HPDE6-E6E7 (cell line): ENCODE measurements around the gene ZCCHC24.

Experiments used
- DNase-seq: peaks from one replicate; pipeline ENCODE4 v3.0.0; 2011; ENCODE audit warnings: missing footprints; ENCODE audit errors: extremely low spot score

ZCCHC24 gene

DNA sequence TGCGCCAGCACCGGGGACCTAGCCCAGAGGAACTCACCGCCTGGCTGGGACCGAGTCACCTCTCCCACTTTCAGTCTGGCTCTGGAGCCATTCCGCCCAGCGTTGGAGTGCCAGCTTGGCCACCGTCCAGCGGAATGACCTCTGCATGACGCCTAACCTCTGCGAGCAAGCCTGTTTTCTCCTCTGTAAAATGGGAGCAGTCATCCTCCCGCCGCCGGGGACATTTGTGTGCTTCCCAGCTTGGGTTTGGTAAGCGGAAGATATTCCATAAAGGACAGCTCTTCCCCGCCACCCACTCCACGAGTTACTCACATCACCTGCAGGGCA, 1.3 kb upstream of the ZCCHC24 start:
- DNase-seq, result no peak

DNA sequence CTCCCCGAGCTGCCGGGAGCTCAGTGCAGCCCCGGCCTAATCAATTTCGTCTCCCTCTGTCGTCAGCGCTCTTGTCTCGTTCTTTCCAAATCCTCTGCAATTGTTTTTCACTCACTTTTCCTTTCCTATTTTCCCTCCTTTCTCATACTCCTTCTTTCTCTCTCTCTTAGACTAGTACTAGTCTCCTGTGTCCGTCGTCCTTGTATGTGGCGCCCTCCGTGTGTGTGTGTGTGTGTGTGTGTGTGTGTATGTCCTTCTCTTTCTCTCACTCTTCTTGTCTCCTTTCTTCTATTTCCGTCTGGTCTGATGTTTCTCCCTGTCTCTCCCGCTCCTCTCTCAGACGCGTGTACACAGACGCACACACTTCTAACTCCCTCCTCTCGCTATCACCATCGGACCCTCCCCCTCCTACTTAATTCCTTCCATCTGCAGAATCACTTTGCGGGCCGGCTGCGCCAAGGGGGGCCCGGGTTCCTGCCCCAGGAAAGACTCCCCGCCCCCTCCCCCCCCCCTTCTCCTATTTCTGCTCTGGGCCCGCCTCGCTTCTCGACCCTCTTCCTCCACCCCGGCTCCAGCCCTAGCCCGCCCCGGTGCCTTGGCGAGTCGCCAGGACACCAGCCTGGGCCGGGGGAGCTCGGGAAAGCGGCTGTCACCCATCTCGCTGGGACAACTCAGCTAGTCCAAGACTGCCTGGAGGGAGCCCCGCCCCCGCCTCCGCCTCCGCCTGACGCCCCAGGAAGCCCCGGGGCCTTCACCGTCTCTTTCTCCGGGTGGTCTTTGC, 743 bp upstream of the ZCCHC24 start:
- DNase-seq, result no peak

DNA sequence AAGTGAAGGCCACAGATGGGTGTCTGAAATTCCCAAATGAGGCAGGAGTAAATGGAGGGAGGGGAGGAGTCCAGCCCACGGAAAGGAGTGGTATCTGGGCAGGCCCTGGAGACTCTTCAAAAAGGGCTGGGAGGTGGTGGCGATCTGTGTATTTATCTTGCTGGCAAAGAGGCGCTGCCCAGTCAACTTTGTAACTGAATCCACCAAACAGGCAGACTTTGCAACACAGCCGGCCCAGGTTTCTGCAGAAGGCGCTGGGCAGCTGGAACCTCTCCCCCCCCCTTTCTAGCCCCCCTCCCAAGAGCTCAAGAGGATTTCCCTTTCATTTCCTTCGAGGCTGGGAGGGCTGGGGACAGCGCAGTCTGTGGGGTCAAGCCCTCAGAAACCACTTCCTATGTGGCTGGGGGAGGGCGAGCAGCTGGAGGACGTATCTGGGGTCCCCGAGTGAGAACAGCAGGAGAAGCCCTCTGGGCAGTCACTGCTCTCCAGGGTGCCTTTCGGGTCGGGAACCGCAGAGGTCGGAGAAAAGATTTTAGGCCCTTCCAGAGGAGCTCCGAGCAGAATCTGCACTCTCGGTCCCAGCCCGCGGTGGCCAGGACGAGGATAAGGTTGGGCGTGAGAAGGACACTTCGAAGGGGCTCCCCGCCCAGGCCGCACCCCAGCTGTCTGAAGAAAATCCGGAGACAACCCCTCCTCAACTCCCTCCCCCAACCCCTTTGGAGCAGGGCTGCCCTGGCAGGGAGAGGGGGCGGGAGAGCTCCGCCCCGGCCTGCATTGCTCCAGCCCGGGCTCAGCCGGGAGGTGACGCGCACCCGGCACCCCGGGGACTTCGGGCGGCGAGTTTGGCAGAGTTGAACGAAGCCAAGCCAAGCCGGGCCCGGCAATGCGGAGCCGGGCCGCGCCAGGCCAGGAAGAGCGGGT, 965 bp downstream of the ZCCHC24 start:
- DNase-seq, result peak; percentile 56

DNA sequence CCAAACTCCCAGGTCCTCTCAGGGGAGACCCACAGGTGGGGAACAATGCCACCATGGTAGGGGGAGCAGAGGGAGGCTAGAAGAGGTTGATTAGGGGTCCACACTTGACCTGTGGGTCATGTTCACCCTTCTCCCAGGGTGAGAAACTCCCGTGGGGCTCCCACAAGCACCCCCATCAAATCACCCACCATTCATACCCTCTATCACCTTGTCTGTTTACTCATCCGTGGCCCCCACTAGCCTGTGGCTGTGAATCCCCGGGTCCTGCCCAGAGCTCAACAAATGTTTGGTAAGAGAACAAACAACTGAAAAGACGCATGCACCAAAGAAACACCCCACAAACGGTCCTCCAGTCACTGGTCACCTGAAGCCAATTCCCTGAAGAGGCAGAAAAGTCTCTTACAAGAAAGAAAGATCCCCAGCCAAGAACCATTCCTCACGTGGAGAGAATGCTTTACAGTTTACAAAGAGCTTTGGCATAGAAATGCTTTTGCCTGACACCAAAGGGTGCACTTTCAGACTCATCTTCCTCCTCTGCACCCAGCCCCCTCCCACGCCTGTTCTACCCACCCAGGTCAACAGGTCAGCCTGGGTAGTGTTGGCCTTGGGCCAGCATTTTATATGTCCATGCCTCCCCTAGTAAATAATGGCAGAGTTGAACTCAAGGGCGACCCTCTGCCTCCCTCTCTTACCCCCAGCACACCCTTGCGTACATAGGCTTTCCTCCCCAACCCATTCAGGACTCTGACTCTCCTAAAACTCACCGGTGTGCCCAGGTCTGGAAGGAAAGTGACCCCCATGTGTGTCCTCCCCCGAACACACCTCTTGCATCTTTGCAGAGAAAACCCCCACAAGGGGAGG, 1.9 kb downstream of the ZCCHC24 start:
- no peak for DNase-seq

DNA sequence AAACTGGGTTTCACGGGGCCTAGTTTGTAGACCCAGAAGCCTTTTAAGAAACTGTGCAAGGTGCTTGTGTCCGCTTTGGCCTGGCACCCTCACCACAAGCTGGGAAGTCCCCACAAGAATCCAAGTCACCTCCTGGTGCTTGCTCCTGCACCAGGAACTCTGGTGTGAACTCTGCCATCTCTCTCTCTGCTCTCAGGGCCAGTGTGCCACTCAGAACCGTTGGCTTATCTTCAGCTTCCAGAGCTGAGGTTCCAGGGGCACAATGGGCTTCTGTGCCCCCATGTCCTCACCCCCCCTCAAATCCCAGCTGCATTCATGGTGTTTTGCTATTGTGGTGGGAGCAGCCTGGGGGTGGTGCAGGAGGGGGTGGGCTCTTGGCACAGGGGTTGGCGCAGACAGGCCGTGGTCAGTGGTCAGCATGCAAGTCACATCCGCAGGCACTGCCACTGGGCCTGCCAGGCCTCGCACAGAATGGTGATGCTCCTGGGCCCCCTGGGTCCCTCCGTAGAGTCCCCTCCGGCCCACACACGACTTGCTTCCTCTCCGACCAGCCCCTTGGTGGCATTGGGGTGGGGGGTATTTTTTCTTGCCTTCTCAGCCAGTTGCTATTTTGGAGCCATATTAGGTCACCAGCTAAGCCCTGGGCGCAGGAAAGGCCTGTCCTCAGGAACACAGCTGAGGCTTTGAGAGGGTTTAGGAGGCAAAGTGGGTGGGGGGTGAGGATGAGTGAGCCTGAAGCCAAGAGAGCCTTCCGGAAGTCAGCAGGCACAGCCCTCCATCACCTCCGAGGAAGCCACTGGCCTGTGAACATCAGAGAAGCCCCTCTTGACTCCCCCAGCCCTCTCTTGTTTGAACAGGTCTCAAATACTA, 3.0 kb downstream of the ZCCHC24 start:
- DNase-seq, result no peak

DNA sequence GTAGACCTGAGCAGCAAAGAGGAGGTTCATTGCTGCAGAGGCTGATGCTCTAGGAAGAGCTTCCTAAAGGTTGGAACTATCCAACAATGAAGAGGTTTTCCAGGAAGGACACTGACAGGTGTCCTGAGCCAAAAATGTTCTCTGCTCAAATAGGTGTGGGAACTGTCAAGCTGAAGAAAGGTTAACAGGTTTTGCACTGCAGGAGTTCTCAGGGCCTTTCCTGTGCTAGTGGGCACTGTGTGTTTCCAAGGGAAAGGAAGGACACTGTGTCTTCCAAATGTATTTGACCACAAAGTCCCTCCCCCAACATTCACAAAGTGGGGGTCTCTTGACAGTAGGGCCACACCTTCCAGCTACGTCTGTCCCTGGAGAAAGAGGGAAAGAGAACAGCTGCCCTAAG, 4.0 kb downstream of the ZCCHC24 start:
- DNase-seq, result no peak

DNA sequence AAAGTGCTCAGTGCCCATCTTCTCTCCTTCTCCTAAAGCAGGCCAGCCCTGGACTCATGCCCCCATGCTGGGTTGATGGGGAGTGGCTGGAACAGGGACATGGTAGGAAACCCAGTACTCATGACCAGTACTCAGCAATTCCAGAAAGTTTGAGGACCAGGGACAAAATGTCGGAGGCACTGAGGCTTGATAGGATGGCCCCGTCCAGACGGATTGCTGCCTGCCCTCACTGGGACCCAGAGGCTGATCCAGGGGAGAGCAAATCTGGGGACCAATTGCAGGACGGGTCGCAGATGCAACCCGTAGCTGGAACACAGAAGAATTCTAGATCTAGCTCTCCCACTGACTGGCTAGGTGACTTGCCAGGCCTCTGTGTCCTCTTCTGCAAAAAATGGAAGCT, 5.1 kb downstream of the ZCCHC24 start:
- no peak for DNase-seq

DNA sequence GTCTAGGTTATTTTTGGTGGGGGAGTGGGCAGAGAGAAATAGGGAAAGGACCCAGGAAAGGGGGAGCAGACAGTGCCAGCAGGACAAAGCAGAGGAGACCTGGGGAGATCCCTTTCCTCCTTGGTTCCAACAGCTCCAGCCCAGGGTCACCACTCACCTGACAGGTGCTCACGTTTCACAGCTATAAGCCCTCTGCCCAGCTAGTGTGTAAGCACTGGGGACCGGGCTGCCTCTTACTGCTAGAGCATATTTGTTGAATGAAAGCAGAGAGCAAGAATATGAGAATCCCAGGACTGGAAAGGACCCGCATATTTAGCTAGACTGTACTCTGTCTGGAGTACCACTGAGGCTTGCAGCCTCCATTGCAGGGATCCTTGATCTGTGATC, 6.7 kb downstream of the ZCCHC24 start:
- no peak for DNase-seq

DNA sequence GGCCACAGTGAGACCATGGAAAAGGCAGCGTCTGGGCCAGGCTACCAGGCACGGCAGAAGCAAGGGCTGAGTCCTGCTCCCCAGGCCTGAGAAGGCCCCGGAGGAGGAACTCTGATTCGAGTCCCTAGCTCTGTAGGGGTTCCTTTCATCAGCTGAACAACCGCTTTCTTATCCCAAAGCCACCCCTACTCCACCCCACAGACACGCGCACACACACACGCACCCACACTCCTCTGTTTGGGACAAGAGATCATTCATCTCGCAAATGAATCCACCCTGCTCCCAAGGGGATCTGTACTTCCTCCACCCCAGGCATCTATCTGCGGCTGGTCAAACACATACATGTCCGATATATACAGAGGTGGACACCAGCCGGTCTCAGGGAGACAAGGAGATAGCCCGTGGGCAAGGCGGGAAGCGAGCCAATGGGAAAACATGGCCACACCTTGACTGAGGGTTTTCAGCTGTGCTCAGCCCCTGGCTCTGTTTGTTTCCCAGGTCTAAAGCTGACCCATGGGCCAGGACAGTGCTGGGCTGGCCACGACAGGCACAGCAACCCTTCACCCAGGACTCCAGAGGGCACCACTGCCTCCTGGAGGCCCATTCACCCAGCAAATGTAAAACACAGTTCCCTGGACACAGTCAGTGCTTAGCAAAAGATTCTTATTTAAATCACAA, 7.3 kb downstream of the ZCCHC24 start:
- DNase-seq, result no peak

DNA sequence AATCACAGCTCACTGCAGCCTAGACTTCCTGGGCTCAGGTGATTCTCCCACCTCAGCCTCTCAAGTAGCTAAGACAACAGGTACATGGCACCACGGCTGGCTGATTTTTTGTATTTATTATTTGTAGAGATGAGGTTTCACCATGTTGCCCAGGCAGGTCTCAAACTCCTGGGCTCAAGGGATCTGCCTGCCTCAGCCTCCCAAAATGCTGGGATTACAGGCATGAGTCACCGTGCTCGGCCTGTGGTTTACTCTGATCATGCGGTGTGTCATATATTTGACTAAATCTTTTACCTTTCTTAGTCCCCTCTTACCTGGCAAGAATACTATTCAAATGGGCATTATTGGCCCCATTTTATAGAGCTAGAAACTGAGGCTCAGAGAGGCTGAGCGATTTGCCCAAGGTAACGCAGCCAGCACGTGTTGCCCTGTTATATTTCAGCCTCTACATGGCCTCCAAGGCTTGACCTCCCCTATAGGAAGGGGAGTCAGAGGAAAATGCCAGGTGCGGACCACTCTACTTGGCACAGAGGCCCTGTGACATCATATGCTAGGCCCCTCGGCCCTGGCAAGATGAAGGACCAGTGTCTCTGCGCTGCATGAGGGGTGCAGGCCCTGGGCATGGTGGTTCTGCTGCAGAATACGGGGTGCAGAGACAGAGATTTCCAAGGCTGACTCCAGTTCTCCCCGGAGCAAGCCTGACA, 8.2 kb downstream of the ZCCHC24 start:
- DNase-seq, result no peak

DNA sequence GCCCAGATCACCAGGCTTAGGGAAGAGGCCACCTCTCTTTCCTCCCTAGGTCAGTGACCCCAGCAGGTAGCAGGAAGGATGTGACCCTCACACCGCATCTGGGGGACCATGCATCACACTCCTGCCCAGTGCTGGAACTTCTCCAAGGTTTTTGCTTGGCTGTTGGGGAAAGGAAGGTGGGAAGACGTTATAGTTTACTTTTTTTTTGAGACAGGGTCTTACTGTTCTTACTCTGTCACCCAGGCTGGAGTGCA, 8.6 kb downstream of the ZCCHC24 start:
- DNase-seq, result no peak

DNA sequence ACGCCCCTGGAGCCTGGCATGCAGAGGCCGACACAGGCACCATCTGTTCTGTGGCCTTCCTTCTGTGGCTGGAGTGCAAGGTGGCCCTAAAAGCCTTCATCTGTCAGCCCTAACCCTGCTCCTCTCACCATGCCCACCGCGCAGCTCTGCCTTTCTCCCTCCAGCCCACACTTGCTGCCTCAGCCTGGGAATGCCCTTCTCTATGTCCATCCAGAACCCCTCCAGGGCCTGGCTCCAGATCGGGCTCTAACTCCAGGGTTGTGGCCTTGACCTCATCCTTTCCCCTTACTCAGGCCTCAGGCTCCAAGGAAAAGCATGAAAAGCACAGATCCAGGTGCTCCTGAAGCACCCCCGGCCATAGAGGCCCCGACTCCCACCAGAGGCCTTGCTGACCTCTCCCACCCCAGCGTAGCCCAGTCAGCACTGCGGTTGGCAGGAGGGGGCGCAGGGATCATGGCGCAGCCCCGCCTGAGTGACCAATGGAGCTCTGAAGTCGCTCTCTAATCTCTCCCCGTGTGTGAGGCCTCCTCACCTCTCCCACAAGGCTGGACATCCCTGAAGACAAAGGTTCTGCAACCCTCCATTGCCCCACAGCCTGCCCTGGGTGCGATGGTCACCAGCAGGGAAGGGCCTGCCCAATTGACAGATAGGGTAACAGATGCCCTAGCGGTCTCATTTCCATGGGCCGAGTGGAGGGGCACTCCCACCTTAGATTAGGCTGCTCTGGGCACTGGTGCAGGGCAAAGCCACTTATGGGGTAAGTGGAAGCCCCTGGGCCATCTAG, 9.2 kb downstream of the ZCCHC24 start:
- no peak for DNase-seq

DNA sequence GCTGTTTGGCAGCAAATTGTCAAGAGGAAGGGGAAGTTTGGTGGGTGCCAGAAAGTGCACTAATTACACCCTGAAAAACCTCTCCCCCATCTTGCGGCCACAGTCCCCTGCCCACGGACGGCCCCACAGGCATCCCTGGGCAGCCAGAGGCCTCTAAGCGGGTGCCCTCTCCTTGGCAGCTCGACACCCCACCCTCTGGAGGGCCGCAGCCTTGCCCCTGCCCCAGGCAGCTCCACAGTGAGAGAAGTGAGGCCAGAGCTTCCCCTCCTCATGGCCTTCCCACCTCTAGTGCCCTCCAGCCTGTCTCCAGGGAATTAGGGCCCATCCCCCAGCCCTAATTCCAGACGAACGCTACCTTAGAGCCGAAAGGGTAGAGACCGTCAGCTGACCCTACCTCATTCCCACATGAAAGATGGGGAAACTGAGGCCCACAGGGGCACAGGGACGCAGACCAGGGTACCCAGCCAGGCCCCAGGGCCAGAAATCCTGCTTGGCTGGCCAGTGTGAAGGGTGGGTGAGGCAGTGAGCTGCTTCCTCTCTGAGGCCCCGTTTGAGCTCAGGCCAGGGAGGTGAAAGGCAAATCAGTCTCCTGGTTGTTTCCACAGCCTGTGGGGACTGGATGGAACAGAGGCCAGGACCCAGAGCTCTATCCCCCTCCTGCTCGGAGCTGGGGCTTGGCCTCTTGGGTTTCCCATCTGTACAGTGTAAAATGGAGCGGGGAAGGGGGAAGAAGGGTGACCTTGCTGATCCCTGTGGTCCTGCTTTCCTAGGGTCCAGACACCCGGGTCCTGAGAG, 10.0 kb downstream of the ZCCHC24 start:
- DNase-seq, result no peak

DNA sequence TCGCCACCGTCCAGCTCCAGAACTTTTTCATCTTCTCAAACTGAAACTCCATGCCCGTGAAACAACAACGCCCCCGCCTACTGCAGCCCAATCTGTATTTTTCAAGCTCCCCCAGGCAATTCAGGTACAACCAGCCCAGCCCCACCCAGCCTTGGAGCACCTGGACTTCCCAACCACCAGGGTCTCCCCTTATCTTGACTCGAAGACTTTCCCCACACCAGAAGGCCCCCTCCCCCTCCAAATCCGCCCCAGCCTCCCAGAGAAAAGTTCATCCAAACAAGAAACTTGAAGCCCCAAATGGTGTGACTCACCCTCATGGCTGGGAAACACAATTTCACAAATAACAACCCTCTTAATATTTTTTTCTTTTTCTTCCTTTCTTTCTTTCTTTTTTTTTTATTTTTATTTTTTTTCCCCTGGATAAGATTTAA, 10.6 kb downstream of the ZCCHC24 start:
- no peak for DNase-seq

DNA sequence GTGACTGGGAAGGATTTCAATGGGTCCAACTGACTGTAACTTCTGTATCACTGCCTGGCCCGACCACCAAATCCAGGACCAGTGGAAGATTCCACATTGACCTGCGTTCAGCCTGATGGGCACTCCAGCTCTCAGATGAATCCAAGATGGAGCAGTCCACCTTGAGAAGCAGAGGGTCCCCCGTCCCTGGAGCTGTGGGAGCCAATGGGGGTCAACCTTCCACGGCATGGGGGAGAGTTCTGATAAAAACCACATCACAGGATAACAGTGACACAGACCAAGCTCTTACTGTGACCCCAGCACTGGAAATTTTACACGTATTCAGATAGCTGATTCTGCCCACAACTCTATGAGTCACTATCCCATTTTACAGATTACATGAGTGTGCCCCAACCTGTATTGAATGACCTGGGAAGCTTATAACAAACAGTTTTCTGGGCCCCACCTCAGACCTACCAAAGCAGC, 11.2 kb downstream of the ZCCHC24 start:
- no peak for DNase-seq

DNA sequence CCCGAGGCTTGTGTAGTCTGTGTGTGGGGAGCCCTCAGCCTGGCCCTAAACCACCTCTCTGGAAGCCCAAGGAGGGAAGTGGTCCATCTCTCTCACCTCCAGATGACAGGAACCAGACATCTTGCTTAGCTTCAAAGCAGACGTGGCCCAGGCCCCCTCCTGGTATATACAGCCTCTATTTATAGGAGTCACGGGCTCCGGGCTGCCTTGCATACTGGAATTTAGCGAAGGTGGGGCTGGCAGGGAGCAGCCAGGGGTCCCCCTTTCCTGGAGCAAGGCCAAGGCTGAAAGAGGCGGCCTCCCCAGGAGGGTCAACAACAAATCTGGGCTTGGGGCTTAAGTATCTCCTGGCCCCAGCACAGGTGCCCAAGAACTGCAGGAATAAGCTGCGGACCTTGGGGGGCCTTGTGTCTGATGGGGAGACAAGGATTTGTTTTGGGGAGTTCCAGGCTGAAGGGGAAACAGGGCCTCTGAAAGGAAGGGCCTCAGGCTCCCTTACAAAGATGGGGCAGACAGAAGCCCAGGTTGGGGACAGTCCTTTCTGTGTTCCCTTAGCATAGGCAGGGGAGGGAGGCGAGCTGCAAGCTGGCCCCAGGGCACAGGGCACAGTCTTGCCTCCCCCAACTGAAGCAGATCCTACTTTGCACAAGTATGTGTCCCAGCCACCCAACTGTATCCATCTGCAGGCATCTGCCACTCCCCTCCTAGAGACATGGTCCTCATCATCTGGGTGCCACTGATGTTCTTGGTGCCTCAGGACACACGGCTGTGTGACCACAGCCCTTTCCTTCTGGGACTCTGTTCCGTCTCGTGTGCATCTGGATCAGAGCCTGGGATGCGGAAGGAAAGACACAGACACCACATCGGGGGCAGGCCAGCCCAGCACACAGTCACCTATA, 11.9 kb downstream of the ZCCHC24 start:
- no peak for DNase-seq
